ENCODE data around the gene BEX1. TPM values are rescaled to one million over a fixed set of nuclear protein-coding genes. Genes with fewer than 3 reads are reported as not detected.
A peak's percentile ranks its signal among the peaks of the same experiment; 100 is the strongest.

BEX1 gene
- total RNA-seq, 1 donor from 2014 or later: 63.5 TPM

DNA sequence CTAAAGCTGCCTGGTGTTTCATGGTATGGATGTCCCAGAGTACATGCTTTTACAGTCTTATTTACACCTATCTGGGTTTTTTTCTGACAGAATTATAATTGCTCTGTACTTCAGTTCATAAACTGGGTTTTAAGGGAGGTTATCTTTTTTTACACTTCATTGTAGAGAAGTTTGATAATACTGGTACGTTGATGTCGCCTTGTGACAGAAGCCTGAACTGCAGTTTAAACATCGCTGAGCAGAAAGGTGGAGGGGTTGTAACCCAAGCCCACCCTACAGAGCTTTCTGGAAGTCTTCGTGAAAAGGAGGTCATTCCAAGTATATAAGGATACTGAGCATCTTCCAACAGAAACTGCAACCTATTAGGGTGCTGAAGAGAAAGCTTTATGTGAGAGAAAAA, 46.4 kb downstream of the BEX1 start:
- no peaks in the 10 kb centered on the region for H3K27me3 Mint-ChIP-seq (ENCODE audit: insufficient read depth, low read depth)
- TF ChIP-seq EZH2 (IDR thresholded peaks at IDR 0.05): no peak
- TF ChIP-seq, protein P1, sequence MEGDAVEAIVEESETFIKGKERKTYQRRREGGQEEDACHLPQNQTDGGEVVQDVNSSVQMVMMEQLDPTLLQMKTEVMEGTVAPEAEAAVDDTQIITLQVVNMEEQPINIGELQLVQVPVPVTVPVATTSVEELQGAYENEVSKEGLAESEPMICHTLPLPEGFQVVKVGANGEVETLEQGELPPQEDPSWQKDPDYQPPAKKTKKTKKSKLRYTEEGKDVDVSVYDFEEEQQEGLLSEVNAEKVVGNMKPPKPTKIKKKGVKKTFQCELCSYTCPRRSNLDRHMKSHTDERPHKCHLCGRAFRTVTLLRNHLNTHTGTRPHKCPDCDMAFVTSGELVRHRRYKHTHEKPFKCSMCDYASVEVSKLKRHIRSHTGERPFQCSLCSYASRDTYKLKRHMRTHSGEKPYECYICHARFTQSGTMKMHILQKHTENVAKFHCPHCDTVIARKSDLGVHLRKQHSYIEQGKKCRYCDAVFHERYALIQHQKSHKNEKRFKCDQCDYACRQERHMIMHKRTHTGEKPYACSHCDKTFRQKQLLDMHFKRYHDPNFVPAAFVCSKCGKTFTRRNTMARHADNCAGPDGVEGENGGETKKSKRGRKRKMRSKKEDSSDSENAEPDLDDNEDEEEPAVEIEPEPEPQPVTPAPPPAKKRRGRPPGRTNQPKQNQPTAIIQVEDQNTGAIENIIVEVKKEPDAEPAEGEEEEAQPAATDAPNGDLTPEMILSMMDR (IDR thresholded peaks at IDR 0.05): peak; percentile 27
- H3K27ac Mint-ChIP-seq: no peak overlapping the region
- Histone ChIP-seq H3K9ac (no peak overlapping the region), H3K27me3 (no peaks in the 10 kb centered on the region), H3K4me1 (no peaks in the 10 kb centered on the region), H3K27ac (no peak overlapping the region), H3K9me3 (ENCODE audit: low read depth) (no peaks in the 10 kb centered on the region), H3K36me3 (no peaks in the 10 kb centered on the region), H4K20me1 (ENCODE audit: low read depth) (no peaks in the 10 kb centered on the region), H3F3A (ENCODE audit: low read depth) (no peaks in the 10 kb centered on the region), H3K4me2 (no peak overlapping the region), H3K4me3 (no peak overlapping the region), H3K79me2 (ENCODE audit: low read depth) (no peaks in the 10 kb centered on the region), H2AFZ (replicated peaks) (no peak overlapping the region)
- no peak overlapping the region for H3K4me3 Mint-ChIP-seq
- no peaks in the 10 kb centered on the region for H3K4me1 Mint-ChIP-seq
- no peak for DNase-seq (ENCODE audit: low spot score)
- no peaks in the 10 kb centered on the region for H3K9me3 Mint-ChIP-seq
- H3K36me3 Mint-ChIP-seq: no peaks in the 10 kb centered on the region

DNA sequence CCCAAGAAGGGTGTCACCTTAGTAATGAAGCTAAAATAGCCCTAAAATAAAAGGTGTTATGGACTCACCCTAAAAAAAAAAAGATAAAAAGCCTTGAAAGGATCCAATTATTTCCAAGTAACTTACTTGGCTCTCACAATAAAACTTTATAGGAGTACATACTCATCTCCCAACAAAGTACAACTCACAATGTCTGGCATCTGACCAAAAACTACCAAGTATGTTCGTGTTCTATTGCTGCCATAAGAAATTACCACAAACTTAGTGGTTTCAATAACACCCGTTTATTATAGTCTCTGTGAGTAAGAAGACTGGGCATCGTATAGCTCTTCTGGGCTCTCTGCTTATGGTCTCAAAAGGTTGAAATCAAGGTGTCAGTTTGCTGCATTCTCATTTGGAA, 51.0 kb downstream of the BEX1 start:
- H3K4me1 Mint-ChIP-seq: no peaks in the 10 kb centered on the region
- Histone ChIP-seq H4K20me1 (ENCODE audit: low read depth) (no peaks in the 10 kb centered on the region), H3F3A (ENCODE audit: low read depth) (no peaks in the 10 kb centered on the region), H3K79me2 (ENCODE audit: low read depth) (no peaks in the 10 kb centered on the region), H3K27me3 (no peaks in the 10 kb centered on the region), H3K4me3 (no peak overlapping the region), H3K27ac (no peak overlapping the region), H2AFZ (replicated peaks) (no peak overlapping the region), H3K4me1 (no peaks in the 10 kb centered on the region), H3K36me3 (no peaks in the 10 kb centered on the region), H3K4me2 (no peak overlapping the region), H3K9ac (no peak overlapping the region), H3K9me3 (ENCODE audit: low read depth) (peaks cover 6% of the 10 kb centered on the region)
- no peaks in the 10 kb centered on the region for H3K36me3 Mint-ChIP-seq
- no peaks in the 10 kb centered on the region for H3K9me3 Mint-ChIP-seq
- DNase-seq (ENCODE audit: low spot score): no peak
- no peak overlapping the region for H3K27ac Mint-ChIP-seq
- H3K4me3 Mint-ChIP-seq: no peak overlapping the region
- no peaks in the 10 kb centered on the region for H3K27me3 Mint-ChIP-seq (ENCODE audit: insufficient read depth, low read depth)
- TF ChIP-seq EZH2 (IDR thresholded peaks at IDR 0.05) (no peak), EZH2phosphoT487 (IDR thresholded peaks at IDR 0.05) (no peak)
- TF ChIP-seq, protein P1 (IDR thresholded peaks at IDR 0.05): no peak

Other genes starting within 250 kb of the BEX1 start
- gene RAB40AL, start 126.9 kb downstream of the BEX1 start, total RNA-seq (ENCODE audit: low replicate concordance): 0.31 TPM in 1 of 2 replicates, not detected in the other
- gene NXF3, start 29.0 kb upstream of the BEX1 start, total RNA-seq (ENCODE audit: low replicate concordance): not detected in 2 replicates
- gene BEX4, start 150.9 kb upstream of the BEX1 start, total RNA-seq (ENCODE audit: low replicate concordance): 64.0 and 106 TPM in 2 replicates
- gene TCEAL8, start 191.0 kb upstream of the BEX1 start, total RNA-seq (ENCODE audit: low replicate concordance): 95.7 and 160 TPM in 2 replicates
- gene TCEAL5, start 212.6 kb upstream of the BEX1 start, total RNA-seq (ENCODE audit: low replicate concordance): 0.12 TPM in 1 of 2 replicates, not detected in the other
- gene BEX2, start 246.8 kb upstream of the BEX1 start, total RNA-seq (ENCODE audit: low replicate concordance): 37.5 and 45.4 TPM in 2 replicates

Data from neural progenitor cell (in vitro differentiated cells).